NB4 (cell line): Measurements from ENCODE around the gene SYDE1.

Experiments
- CTCF ChIP-seq: IDR thresholded peaks from one replicate; pipeline ENCODE4 v1.5.1; 2012; ENCODE audit warnings: low read depth, low read length
- POLR2A ChIP-seq: IDR thresholded peaks from 2 replicates; pipeline ENCODE4 v1.6.1; 2011; ENCODE audit warnings: mild to moderate bottlenecking; ENCODE audit not compliant: insufficient read length; ENCODE audit errors: extremely low read depth

GRCh38 chr19:15062036-15062435 is 45.2 kb upstream of the SYDE1 start:
- TF ChIP-seq CTCF (no peak), POLR2A (no peak)
